Left colon (tissue), 2 donors: ENCODE data around the gene STING1. TPM values are rescaled to one million over a fixed set of nuclear protein-coding genes. Genes with fewer than 3 reads are reported as not detected.
"Not testable (repeated sequence)": the region's sequence is repeated elsewhere in the genome, so short reads cannot be mapped to it uniquely, and the experiment has no call there.

Source experiments
- ATAC-seq: fragments of 200-7000 bp; cut with Tn5 transposase; one replicate; pipeline ENCODE4 v1.9.1; 2020; ENCODE audit warnings: mild to moderate bottlenecking, moderate library complexity
- DNase-seq, 2 donors: peaks; one replicate each; pipeline ENCODE4 v3.0.0-alpha.2; 2020
- intact Hi-C, 2 donors: fragments of 100-400 bp; cut with DNase I in 1 of 2; cut with micrococcal nuclease in 1 of 2; formaldehyde crosslinking; loops; one replicate each; pipeline versions ENCODE4 v1.11.2 to v1.14.0; 2022; cut with DNase I, micrococcal nuclease
- total RNA-seq, 2 donors: library from RNA; stranded (reverse); fragmentation: NEBNext Ultra II Directional; extraction: Animal tissue kit (Norgen Biotek cat#: 25700); gene quantifications; one replicate each; pipeline ENCODE4 v1.2.1, GENCODE V29; 2021
- donor health status: DM: no; HTN: no; CAD: no.
- donor health status: DM: yes; HTN: yes; CAD: no.

Gene STING1
- total RNA-seq, 2 donors from 2014 or later = 25.0 to 55.6 TPM

DNA sequence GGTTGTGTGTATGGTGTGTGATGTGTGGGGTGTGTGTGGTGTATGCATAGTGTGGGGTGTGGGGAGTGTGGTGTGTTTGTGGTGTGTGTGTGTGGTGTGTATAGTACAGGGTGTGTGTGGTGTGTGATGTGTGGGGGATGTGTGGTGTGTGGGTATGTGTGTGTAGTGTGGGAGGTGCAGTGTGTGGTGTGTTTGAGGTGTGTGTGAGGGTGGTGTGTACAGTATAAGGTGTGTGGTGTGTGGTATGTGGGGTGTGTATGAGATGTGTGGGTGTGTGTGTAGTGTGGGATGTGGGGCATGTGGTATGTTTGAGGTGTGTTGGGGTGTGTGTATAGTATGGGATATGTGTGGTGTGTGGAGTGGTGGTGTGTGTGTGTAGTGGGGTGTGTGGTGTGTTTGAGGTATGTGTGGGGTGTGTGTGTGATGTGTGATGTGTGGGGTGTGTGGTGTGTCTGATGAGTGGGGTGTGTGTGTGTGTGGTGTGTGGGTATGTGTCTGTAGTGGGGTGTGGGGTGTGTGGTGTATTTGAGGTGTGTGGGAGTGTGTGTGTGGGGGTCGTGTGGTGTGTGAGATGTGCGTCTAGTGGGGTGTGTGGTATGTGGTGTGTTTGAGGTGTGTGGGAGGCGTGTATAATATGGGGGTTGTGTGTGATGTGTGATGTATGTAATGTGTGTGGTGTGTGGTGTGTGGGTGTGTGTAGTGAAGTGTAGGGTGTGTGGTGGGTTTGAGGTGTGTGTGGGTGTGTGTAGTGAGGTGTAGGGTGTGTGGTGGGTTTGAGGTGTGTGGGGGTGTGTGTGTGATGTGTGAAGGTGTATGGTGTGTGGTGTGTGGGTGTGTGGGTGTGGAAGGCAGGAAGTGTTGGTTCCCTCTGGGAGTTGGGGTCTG lies 28.6 kb downstream of the STING1 start:
- intact Hi-C loops = no loop called here
- no peak for DNase-seq
- no peak for ATAC-seq

DNA sequence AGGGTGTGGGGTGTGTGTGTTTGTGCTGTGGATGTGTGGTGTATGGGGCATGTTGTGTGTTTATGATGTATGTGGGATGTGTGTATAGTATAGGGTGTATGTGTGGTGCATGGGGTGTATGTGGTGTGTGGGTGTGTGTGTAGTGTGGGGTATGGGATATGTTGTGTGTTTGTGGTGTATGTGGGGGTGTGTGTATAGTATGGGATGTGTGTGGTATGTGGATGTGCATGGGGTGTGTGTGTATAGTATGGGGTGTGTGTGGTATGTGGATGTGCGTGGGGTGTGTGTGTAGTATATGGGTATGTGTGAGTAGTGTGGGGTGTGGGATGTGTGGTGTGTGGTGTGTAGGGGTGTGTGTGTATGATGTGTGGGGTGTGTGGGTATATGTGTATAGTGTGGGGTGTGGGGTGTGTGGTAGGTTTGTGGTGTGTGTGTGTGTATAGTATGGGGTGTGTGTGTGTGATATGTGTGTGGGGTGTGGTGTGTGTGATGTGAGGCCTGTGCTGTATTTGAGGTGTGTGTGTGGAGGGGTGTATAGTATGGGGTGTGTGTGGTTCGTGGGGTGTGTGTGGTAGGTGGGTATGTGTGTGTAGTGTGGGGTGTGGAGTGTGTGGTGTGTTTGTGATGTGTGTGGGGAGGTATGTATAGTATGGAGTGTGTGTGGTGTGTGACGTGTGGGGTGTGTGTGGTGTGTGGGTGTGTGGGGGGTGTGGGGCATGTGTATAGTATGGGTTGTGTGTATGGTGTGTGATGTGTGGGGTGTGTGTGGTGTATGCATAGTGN lies 30.5 kb downstream of the STING1 start:
- ATAC-seq (no peak), DNase-seq (no peak)
- intact Hi-C loops = no loop called here

DNA sequence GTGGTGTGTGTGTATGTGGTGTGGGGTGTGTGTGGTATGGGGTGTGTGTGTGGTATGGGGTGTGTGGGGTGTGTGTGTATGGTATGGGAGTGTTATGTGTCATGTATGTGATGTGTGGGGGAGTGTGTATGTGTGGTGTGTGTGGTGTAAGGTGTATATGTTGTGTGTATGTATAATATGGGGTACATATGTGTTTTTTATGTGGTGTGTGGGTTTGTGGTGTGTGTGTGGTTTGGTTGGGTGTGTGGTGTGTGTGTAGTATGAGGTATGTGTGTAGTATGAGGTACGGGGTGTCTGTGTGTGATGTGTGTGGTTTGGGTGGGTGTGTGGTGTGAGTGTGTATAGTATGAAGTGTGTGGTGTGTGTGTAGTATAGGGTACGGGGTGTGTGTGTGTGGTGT lies 31.4 kb downstream of the STING1 start:
- no peak for DNase-seq
- intact Hi-C loops = no loop called here
- ATAC-seq = no peak

- intact Hi-C loops = no loop called here
- DNase-seq = no peak
- no peak for ATAC-seq
These were observed 35.4 kb downstream of the STING1 start for GRCh38 chr5:139446956-139447779.

DNA sequence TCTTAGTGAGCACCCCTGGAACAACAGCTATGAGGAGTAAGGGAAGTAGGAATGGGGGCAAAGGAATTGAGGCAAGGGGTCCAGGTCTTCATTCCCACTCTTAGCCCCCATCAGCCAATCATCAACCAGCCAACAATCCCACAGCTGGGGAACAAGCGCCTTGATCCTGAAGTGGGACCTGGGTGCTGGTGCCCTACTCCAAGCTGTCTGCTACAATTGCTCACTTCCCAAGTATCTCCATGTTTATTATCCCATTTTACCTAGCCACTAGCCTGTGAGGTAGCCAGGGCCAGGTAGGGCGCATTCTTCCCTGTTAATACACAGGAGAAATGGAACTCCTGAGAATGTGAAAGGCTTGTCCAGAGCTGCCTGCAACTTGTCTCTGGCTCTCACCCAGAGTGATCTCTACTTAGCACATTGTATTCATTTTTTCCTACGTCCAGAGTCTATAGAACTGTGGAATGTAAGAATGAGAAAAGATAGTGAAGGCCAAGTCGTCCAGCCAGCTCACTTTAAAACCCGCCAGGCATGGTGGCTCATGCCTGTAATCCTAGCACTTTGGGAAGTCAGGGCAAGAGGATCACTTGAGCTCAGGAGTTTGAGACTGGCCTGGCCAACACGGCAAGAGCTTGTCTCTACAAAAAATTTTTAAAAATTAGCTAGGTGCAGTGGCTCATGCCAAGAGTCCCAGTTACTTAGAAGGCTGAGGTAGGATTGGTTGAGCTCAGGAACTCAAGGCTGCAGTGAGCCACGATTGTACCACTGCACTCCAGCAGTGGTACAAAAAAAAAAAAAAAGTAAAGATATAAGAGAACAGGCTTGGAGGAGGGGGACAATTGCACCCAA lies 37.0 kb downstream of the STING1 start:
- no peak for ATAC-seq

GRCh38 chr5:139443831-139444453 lies 38.6 kb downstream of the STING1 start:
- DNase-seq = no peak
- ATAC-seq = no peak

More for the DNA sequence above, 37.0 kb downstream of the STING1 start:
- DNase-seq = no peak
- intact Hi-C loops = no loop called here

DNA sequence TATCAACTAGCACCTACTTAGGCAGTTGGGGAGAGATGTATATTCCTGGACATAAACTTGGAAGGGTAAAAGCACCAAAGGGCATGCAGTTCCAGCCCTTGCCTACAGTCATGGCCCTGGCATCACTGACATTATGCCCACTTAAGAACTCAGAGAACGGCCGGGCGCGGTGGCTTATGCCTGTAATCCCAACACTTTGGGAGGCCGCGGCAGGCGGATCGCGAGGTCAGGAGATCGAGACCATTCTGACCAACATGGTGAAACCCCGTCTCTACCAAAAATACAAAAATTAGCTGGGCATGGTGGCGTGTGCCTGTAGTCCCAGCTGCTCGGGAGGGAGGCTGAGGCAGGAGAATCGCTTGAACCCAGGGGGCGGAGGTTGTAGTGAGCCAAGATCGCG lies 42.1 kb downstream of the STING1 start:
- ATAC-seq, DNase-seq, intact Hi-C loops: not testable (repeated sequence)

More at GRCh38 chr5:139443831-139444453, 38.6 kb downstream of the STING1 start:
- intact Hi-C loops = no loop called here

- DNase-seq (peak; percentile 92 to 96), ATAC-seq (peak; percentile 98)
- intact Hi-C loops = no loop called here
These were observed 43.3 kb downstream of the STING1 start, which contains the start of gene DNAJC18 for GRCh38 chr5:139439013-139439903. DNAJC18 (minus strand) TSS chr5:139439525; CDS start chr5:139439445, 80 bp downstream.

DNA sequence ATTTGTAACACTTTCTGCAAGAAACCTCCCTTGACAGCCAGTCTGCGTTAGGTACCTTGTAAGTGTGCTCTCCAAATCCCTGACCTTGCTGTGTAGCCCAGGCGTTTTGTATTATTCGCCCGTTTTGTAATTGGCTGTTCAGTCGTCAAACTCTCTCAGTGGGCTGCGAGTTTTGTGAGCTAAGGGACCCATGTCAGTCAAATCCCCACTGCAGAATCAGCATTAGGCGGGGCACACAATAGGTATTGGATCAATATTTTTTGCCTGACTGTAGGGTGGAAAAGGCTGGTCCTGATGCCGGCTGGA lies 43.9 kb downstream of the STING1 start:
- DNase-seq = no peak
- intact Hi-C loops = no loop called here
- no peak for ATAC-seq

DNA sequence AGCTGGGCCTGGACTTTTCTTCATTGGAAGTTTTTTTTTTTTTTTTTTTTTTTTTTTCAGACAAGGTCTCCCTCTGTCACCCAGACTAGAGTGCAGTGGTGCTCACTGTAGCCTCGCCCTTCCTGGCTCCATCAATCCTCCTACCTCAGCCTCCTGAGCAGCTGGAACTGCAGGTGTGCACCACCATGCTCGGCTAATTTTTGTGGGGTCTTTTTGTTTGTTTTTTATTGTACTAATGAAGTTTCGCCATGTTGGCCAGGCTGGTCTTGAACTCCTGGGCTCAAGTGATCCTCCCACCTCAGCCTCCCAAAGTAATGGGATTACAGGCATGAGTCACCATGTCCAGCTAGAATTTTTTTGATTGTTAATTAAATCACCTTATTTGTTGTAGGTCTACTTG lies 46.9 kb downstream of the STING1 start:
- no peak for DNase-seq

GRCh38 chr5:139431706-139432105 lies 50.9 kb downstream of the STING1 start:
- DNase-seq = no peak
- intact Hi-C loops = no loop called here
- no peak for ATAC-seq

More for the DNA sequence above, 46.9 kb downstream of the STING1 start:
- intact Hi-C loops = no loop called here
- ATAC-seq = no peak

- intact Hi-C loops = no loop called here
- DNase-seq (no peak), ATAC-seq (no peak)
These were observed 52.5 kb downstream of the STING1 start for GRCh38 chr5:139430015-139430414.

DNA sequence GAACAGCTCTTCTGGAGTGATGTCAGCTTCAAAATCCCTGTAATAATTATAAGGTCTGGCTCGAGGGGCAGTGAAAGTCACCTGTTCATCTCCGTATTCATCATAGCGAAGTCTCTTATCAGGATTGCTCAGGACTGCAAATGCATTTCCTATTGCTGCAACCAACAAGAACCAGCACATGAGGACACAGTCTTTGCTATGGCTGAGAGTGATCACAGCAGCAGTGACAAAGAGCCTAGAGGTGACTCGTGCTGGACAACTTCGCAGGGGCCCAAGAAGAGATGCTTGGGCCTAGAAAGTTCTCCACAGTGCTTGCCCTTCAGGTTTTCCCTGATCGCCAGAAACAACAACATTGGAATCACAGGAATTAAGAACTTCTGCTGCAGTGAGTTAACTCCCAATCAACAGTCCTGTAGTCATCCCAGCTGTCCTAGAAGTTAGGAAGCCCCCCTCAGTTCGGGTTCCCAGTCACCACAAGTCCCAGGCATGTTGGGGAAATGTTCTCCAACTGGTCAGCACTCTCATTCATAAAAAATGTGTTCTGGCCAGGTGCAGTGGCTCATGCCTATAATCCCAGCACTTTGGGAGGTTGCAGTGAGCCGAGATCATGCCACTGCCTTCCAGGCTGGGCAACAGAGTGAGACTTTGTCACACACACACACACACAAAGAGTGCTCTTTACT lies 56.2 kb downstream of the STING1 start:
- ATAC-seq = no peak
- no peak for DNase-seq
- intact Hi-C loops = no loop called here
